GM18909 (cell line): ENCODE measurements around the gene SCN4B.

Experiments used
- ATAC-seq: cut with Tn5 transposase; IDR thresholded peaks from one replicate; pipeline ENCODE4 v1.9.1; 2021; ENCODE audit warnings: mild to moderate bottlenecking; ENCODE audit not compliant: unreplicated experiment, poor library complexity

SCN4B gene

GRCh38 chr11:118175031-118175992 is 22.7 kb upstream of the SCN4B start:
- ATAC-seq, result no peak

DNA sequence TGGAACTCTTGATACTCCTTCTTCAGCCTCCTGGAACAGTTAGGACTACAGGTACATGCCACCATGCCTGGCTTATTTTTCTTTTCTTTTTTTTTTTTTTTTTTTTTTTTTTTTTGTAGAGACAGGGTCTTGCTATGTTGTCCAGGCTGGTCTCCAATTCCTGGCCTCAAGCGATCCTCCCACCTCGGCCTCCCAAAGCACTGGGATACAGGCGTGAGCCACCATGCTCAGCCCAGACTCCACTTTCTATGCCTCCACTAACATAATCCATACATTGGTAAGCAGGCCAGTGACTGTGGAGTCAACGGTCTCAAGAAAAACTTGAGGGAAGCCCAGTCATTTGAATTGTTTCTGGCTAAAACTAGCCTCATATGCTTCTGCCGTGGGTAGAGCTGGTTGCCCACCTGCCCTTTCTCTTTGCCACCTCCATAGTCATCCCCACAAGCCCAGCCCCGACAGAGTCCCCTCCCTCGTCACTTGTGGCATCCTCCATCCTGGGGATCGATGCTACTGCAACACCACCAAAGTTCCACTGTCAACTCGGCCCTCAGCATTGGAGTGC is 21.5 kb upstream of the SCN4B start:
- ATAC-seq, result no peak

DNA sequence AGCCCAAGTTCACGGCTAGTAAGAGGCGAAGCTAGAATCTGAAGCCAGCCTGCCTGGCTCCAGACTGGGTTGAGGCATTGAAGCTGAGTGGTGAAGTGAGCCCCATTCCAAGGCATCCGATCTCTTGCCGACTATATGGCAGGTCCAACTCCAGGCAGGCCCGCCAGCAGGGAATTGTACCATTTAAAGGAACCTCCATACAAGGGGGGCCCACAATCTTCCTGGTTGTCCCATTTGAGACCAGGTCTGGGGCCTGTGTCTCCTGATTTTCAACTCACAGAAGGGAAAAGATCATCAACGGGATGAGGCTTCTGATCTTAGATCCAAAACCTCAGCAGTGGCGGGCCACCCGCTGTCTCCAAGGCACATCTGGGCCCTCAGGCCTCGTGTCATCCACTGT is 19.7 kb upstream of the SCN4B start:
- ATAC-seq, result no peak

- no peak for ATAC-seq
Measured at GRCh38 chr11:118171269-118172062, 18.8 kb upstream of the SCN4B start.

DNA sequence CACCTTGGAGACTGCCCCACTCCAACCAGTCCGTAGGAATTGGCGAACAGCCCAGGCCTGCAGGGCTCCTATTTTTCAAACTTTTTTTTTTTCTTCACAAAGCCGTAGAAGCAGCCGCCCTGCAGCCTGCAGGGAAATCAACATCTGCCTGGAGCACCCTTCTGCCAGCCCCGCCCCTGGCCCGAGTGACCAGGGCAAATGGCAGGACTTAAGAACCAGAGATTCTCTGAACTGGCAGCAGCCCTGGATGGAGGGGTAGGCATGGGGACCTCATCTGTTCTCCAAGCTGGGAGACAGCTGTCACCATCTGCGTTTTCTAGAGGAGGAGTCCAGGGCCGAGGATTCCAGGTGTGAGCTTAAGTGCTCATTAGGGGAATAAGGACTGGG is 18.3 kb upstream of the SCN4B start:
- no peak for ATAC-seq

DNA sequence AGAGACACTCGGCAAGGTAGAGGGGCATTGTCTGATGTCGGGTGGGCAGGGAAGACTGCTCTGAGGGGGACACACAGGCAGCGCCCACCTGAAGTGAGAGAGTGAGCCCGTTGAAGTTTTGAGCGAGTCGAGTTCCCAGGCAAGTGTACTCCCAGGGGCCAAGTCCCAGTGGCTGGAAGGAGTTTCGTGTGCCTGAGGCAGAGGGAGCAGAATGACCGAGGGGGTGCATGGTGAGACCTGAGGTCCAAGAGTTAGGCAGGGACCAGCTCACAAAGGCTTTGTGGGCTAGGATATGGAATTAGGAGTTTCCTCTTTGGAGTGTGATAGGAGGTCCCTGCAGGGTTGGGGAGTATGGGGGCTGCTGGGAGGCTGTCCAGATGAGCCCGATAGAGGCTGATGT is 17.6 kb upstream of the SCN4B start:
- no peak for ATAC-seq

- ATAC-seq, result no peak
Measured at GRCh38 chr11:118169300-118170140, 16.9 kb upstream of the SCN4B start.

DNA sequence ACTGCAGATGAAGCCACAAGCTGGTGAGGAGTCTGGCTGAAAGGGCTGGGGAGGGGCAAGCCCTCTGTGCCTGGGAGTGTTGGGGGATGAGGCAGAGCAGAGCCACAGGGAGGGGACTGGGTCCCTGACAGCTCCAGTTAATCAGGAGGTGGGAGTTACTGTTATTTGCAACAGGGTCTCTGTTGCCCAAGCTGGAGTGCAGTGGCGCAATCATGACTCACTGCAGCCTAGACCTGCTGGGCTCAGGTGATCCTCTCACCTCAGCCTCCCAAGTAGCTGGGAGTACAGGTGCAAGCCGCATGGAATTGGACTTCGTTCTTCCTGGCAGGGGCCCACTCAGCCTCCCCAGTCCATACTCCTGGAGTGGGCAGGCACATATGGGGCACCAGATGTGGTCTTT is 16.1 kb upstream of the SCN4B start:
- no peak for ATAC-seq

DNA sequence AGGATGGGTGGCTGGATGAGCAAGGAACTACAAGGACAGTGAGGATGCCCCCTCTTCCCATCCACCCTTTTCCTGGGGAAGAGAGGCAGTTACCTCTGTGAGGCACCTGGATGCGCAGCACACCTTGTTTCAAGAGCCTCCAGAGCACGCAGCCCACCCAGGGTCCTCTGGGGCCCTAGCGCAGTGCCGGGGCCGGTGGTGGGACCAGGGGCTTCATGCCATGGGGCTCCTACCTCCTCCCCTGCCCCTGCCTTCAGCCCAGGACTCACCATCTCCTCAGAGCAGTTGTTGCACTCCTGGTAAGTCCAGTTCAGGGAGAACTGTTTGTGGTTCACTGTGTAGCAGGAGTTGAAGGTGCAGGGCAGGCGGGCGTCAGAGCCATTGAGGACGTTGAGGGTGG is 15.7 kb upstream of the SCN4B start:
- no peak for ATAC-seq

GRCh38 chr11:118167906-118168305 is 15.3 kb upstream of the SCN4B start:
- ATAC-seq, result no peak

DNA sequence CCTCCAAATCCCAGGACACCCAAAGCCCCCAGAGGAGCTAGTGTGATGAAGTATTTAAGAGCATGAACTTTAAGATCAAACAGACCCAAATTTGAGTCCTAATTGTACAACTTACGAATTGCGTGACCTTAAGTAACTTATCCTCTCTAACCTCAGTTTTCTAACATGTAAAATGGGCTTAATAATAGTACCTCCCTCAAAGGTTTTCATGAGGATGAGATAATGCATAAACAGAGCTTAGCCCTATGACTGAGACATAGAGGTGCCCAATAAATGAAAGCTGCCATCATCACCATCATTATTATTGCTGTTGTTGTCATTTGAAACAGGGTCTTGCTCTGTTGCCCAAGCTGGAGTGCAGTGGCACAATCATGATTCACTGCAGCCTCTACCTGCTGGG is 14.6 kb upstream of the SCN4B start:
- no peak for ATAC-seq

GRCh38 chr11:118166641-118167040 is 14.0 kb upstream of the SCN4B start:
- ATAC-seq, result no peak

- ATAC-seq, result no peak
Measured at GRCh38 chr11:118164885-118165284, 12.3 kb upstream of the SCN4B start.

DNA sequence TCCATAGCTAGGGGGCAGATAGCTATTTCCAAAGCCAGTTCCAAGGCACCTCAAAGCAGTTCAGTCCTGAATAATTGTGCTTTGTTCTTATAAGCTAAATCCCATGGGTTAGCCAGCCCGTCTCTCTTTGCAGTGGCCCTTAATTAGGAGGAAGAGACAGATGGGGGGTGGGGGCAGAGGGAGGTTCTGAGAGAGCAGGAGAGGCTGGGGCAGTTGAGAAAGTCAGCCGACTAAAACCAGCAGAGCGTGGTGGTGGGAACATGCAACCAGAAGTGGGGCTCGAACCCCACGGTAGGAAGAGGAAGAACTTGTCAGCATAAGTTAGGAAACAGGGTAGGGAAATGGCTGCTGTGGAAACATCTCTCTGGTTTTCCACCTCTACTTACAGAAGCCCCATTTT is 10.9 kb upstream of the SCN4B start:
- no peak for ATAC-seq

DNA sequence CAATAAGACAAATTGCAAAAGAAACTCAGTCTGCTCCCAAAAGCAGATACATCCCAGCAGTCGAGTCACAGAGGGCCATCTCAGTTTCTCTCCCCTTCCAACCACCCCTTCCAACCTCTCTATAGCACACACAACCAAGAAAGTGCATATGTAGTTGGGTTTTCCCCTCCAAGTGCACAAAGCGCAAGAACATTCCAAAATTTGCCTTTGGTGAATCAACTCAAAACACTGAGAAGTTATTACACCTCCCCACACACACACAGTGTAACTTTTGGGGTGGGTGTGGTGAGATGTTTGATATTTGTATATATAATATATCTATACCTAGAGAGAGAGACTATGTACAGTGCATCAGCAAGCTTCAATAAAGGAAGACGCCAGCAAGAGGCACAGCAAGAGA is 10.2 kb upstream of the SCN4B start:
- no peak for ATAC-seq

DNA sequence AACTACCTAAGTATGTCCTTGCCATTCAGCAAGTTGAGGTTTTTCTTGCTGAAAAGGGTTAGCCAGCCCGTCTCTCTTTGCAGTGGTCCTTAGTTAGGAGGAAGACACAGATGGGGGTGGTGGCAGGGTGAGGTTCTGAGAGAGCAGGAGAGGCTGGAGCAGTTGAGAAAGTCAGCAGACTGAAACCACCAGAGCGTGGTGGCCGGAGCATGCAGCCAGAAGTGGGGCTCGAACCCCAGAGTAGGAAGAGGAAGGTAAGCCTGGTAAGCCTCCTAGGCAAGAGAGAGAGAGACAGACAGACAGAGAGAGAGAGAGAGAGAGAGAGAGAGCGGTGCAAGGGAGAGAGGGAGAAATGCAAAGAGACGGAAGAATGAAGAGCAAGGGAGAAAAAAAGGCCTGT is 9.2 kb upstream of the SCN4B start:
- no peak for ATAC-seq

DNA sequence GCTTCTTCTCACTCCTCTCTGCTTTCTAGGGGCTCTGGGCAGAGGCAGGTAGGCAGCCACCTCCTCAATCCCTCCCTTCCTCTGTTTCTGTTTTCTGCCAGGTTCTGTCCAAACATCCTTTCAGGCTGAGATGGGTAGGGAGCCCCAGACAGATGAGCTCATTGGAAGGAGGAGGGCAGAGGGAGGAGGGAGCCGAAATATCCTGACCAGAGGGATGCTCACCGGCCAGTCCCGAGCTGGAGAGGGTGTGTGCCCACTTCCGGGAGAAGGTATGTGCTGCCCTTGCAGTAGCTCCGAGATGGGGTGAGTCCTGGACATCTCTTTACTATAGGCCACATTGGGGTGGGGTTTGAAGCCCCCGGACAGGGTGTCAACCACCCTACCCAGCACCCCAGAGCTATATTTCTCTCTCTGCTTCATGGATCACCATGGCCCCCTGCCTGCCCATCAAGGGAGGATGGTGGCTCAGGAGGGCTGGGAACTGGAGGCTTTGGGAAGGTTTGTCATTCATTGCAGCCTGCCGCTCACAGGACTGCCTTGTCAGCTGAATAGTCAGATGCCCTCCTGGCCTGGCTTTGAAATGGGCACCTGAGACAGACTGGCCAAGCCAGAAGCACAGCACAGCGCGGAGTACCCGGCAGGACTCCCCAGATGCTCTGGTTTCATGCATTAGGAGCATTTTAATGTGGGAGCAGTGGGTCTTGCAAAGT is 4.7 kb upstream of the SCN4B start:
- no peak for ATAC-seq

- no peak for ATAC-seq
Measured at GRCh38 chr11:118156531-118157185, 4.0 kb upstream of the SCN4B start.
